HepG2 (cell line): ENCODE measurements around the gene LYSET. TPM values are rescaled to one million over a fixed set of nuclear protein-coding genes. Genes with fewer than 3 reads are reported as not detected.
A peak's percentile ranks its signal among the peaks of the same experiment; 100 is the strongest.

Source experiments
- CBX1 ChIP-seq: IDR thresholded peaks from one replicate; pipeline ENCODE4 v1.6.1; 2016; ENCODE audit warnings: antibody characterized with exemption, low read depth
- FOSL1 ChIP-seq: sonication (generic); formaldehyde crosslinking; IDR thresholded peaks from 2 replicates; pipeline ENCODE4 v1.9.0; 2021; ENCODE audit warnings: missing genetic modification reagents, borderline replicate concordance
- GATAD1 ChIP-seq: IDR thresholded peaks from 2 replicates; pipeline ENCODE4 v1.6.1; 2016; ENCODE audit warnings: missing genetic modification reagents, missing compliant biosample characterization
- HCFC1 ChIP-seq: fragments of 150-350 bp; IDR thresholded peaks from 2 replicates; pipeline ENCODE4 v1.6.1; 2014; ENCODE audit warnings: low read depth, low read length
- HNRNPL ChIP-seq: fragments of 200-400 bp; formaldehyde crosslinking; IDR thresholded peaks from 2 replicates; pipeline ENCODE4 v1.6.1; 2017; ENCODE audit warnings: mild to moderate bottlenecking, low read depth, low read length
- IKZF1 ChIP-seq: fragments of 450-650 bp; IDR thresholded peaks from 2 replicates; pipeline ENCODE4 v1.7.1; 2016
- MED1 ChIP-seq: sonication (generic); formaldehyde crosslinking; IDR thresholded peaks from 2 replicates; pipeline ENCODE4 v1.4.0; 2020; ENCODE audit warnings: missing genetic modification reagents
- MEIS2 ChIP-seq: sonication (generic); formaldehyde crosslinking; IDR thresholded peaks from 2 replicates; pipeline ENCODE4 v1.9.0; 2021; ENCODE audit warnings: mild to moderate bottlenecking, missing genetic modification reagents
- MTA1 ChIP-seq: sonication (generic); formaldehyde crosslinking; IDR thresholded peaks from 2 replicates; pipeline ENCODE4 v1.4.0; 2020; ENCODE audit warnings: missing genetic modification reagents, mild to moderate bottlenecking, borderline replicate concordance
- NFE2L2 ChIP-seq: fragments of 150-350 bp; IDR thresholded peaks from 2 replicates; pipeline ENCODE4 v1.6.1; 2014; ENCODE audit warnings: low read length
- SRSF4 ChIP-seq: fragments of 200-400 bp; formaldehyde crosslinking; IDR thresholded peaks from one replicate; pipeline ENCODE4 v1.6.1; 2018; ENCODE audit warnings: mild to moderate bottlenecking, low read depth, low read length, moderate library complexity; ENCODE audit not compliant: poor library complexity, severe bottlenecking
- TOPORS ChIP-seq: sonication (generic); formaldehyde crosslinking; IDR thresholded peaks from 2 replicates; pipeline ENCODE4 v1.8.0; 2023; ENCODE audit warnings: mild to moderate bottlenecking, missing genetic modification reagents
- ZFP36 ChIP-seq: fragments of 150-350 bp; IDR thresholded peaks from 2 replicates; pipeline ENCODE4 v1.6.1; 2018; ENCODE audit warnings: borderline replicate concordance, low read length, low read depth; ENCODE audit not compliant: partially characterized antibody
- ZNF101 ChIP-seq: sonication (generic); formaldehyde crosslinking; IDR thresholded peaks from 2 replicates; pipeline ENCODE4 v1.4.0; 2020; ENCODE audit warnings: mild to moderate bottlenecking, low read depth, missing genetic modification reagents, borderline replicate concordance
- ZNF235 ChIP-seq: sonication (generic); formaldehyde crosslinking; IDR thresholded peaks from 2 replicates; pipeline ENCODE4 v1.8.1; 2023; ENCODE audit warnings: mild to moderate bottlenecking, missing genetic modification reagents, borderline replicate concordance
- ZNF251 ChIP-seq: sonication (generic); formaldehyde crosslinking; IDR thresholded peaks from 2 replicates; pipeline ENCODE4 v1.9.0; 2021; ENCODE audit warnings: mild to moderate bottlenecking, missing genetic modification reagents
- ZNF263 ChIP-seq: sonication (generic); formaldehyde crosslinking; IDR thresholded peaks from 2 replicates; pipeline ENCODE4 v1.4.0; 2020; ENCODE audit warnings: missing genetic modification reagents
- ZNF329 ChIP-seq: sonication (generic); formaldehyde crosslinking; IDR thresholded peaks from 2 replicates; pipeline ENCODE4 v1.9.0; 2021; ENCODE audit warnings: low read depth, mild to moderate bottlenecking, missing genetic modification reagents
- ZNF572 ChIP-seq: sonication (generic); formaldehyde crosslinking; IDR thresholded peaks from 2 replicates; pipeline ENCODE4 v1.5.1; 2020; ENCODE audit warnings: mild to moderate bottlenecking, missing genetic modification reagents
- ZNF781 ChIP-seq: sonication (generic); formaldehyde crosslinking; IDR thresholded peaks from 2 replicates; pipeline ENCODE4 v1.5.1; 2020; ENCODE audit warnings: borderline replicate concordance, mild to moderate bottlenecking, missing genetic modification reagents; ENCODE audit errors: not compliant biosample characterization
- ZSCAN20 ChIP-seq: sonication (generic); formaldehyde crosslinking; IDR thresholded peaks from 2 replicates; pipeline ENCODE4 v1.4.0; 2020; ENCODE audit warnings: missing genetic modification reagents, mild to moderate bottlenecking, borderline replicate concordance
- polyA plus RNA-seq, 8 experiments: library from polyadenylated mRNA; depleted of rRNA in 3 of 8; stranded (reverse) in 7 of 8; unstranded in 1 of 8; fragments of >200 nt; fragmentation: Illumina TruSeq in 4 of 8; extraction: Trizol in 4 of 8; gene quantifications; 2 replicates each; pipeline versions ENCODE4 v1.2.1 to v1.2.3, GENCODE V29; 2011 to 2016; ENCODE audit warnings: low read depth in 4 of 8, missing spikeins in 1 of 8, mixed read lengths in 1 of 8; ENCODE audit not compliant: insufficient read depth in 1 of 8
- total RNA-seq, 5 experiments: library from RNA; depleted of rRNA; stranded (reverse); fragments of >200 nt; fragmentation: Illumina TruSeq; extraction: Trizol; gene quantifications; 2 replicates each; pipeline ENCODE4 v1.2.3, GENCODE V29; 2016; ENCODE audit warnings: low read depth in 1 of 5
- TF ChIP-seq, protein P1 (sequence below): sonication (generic); formaldehyde crosslinking; IDR thresholded peaks from 2 replicates; pipeline ENCODE4 v1.5.0; 2020; ENCODE audit warnings: missing genetic modification reagents, mild to moderate bottlenecking, borderline replicate concordance
- TF ChIP-seq, protein P2 (sequence below): sonication (generic); formaldehyde crosslinking; IDR thresholded peaks from 2 replicates; pipeline ENCODE4 v1.8.1; 2023; ENCODE audit warnings: mild to moderate bottlenecking, missing genetic modification reagents, borderline replicate concordance
- TF ChIP-seq, protein P3 (sequence below): sonication (generic); formaldehyde crosslinking; IDR thresholded peaks from 2 replicates; pipeline ENCODE4 v1.4.0; 2020; ENCODE audit warnings: mild to moderate bottlenecking, missing genetic modification reagents
- TF ChIP-seq, protein P4 (sequence below): sonication (generic); formaldehyde crosslinking; IDR thresholded peaks from 2 replicates; pipeline ENCODE4 v1.5.0; 2020; ENCODE audit warnings: mild to moderate bottlenecking, missing genetic modification reagents
- TF ChIP-seq, protein P5 (sequence below): sonication (generic); formaldehyde crosslinking; IDR thresholded peaks from 2 replicates; pipeline ENCODE4 v1.9.0; 2022; ENCODE audit warnings: low read depth, missing genetic modification reagents

LYSET gene
- total and polyA plus RNA-seq, 2 of the 13 experiments (the other 11 are each of a cell fraction or from before 2014, with no cell fraction given): 19.1 to 36.6 TPM

DNA sequence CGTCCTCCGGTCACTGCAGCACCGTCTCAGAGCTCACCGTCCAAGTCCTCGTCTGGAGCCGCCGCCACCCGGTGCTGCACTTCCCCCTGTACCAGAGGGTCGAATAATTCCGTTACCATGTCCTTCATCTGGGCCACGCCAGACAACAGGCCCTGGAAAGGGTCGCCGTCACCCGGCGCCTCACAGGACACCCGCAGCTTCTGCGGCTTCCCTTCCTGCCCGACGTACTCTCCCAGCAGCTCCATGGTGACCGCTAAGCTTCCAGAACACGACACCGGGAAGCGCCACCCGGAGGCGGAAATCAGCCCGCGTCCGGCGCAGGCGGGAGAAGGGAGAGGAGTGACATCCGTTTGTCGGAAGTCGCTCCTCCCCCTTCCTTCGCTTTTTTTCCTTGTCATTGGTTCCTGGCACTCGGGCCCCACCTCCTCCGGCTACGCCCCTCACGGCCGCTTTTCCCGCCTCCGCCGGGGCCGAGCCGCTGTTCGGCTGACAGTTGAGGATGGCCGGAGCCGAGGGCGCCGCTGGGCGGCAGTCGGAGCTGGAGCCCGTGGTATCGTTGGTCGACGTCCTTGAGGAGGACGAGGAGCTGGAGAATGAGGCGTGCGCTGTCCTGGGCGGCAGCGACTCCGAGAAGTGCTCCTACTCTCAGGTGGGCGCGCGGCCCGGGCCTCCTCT is 21.8 kb downstream of the LYSET start, which contains the start of the genes GON7 and UBR7 (continued):
- TF ChIP-seq, protein P1, sequence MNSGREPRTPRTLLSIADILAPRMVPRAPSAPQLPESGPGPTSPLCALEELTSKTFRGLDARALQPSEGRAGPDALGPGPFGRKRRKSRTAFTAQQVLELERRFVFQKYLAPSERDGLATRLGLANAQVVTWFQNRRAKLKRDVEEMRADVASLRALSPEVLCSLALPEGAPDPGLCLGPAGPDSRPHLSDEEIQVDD (CRISPR knock-in tag): no peak
- 0 out of 2 replicates have a peak, but pooled peaks have one; percentile 29 for TF ChIP-seq MTA1
- TF ChIP-seq ZNF263: peak; percentile 95
- no peak for TF ChIP-seq HNRNPL
- TF ChIP-seq, protein P2, sequence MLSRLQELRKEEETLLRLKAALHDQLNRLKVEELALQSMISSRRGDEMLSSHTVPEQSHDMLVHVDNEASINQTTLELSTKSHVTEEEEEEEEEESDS (CRISPR knock-in tag): no peak; the same call in 1 of the 2 replicates
- peak; percentile 64; the same call in 1 of the 2 replicates for TF ChIP-seq TOPORS (CRISPR knock-in tag)
- peak; percentile 71; the same call in 1 of the 2 replicates for TF ChIP-seq MEIS2 (CRISPR knock-in tag)
- TF ChIP-seq CBX1: no peak
- TF ChIP-seq GATAD1 (CRISPR knock-in tag): peak; percentile 92
- TF ChIP-seq, protein P3, sequence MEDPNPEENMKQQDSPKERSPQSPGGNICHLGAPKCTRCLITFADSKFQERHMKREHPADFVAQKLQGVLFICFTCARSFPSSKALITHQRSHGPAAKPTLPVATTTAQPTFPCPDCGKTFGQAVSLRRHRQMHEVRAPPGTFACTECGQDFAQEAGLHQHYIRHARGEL (CRISPR knock-in tag): no peak
- no peak for TF ChIP-seq ZNF235 (CRISPR knock-in tag)
- TF ChIP-seq MED1 (CRISPR knock-in tag): no peak; the same call in none of the 2 replicates
- peak; percentile 69; the same call in 1 of the 2 replicates for TF ChIP-seq ZNF329 (CRISPR knock-in tag)
- no peak for TF ChIP-seq ZNF781 (CRISPR knock-in tag)
- no peak for TF ChIP-seq ZNF101 (CRISPR knock-in tag)
- no peak for TF ChIP-seq SRSF4
- TF ChIP-seq ZNF251: no peak
- TF ChIP-seq ZSCAN20 (CRISPR knock-in tag): no peak
- TF ChIP-seq, protein P4, sequence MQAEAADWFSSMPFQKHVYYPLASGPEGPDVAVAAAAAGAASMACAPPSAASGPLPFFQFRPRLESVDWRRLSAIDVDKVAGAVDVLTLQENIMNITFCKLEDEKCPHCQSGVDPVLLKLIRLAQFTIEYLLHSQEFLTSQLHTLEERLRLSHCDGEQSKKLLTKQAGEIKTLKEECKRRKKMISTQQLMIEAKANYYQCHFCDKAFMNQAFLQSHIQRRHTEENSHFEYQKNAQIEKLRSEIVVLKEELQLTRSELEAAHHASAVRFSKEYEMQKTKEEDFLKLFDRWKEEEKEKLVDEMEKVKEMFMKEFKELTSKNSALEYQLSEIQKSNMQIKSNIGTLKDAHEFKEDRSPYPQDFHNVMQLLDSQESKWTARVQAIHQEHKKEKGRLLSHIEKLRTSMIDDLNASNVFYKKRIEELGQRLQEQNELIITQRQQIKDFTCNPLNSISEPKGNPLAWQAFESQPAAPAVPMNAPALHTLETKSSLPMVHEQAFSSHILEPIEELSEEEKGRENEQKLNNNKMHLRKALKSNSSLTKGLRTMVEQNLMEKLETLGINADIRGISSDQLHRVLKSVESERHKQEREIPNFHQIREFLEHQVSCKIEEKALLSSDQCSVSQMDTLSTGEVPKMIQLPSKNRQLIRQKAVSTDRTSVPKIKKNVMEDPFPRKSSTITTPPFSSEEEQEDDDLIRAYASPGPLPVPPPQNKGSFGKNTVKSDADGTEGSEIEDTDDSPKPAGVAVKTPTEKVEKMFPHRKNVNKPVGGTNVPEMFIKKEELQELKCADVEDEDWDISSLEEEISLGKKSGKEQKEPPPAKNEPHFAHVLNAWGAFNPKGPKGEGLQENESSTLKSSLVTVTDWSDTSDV (CRISPR knock-in tag): no peak
- no peak for TF ChIP-seq ZFP36
- TF ChIP-seq ZNF572 (CRISPR knock-in tag): no peak
- no peak for TF ChIP-seq IKZF1
- TF ChIP-seq NFE2L2: no peak
- no peak for TF ChIP-seq FOSL1
- peak; percentile 46; the same call in 1 of the 2 replicates for TF ChIP-seq HCFC1
- TF ChIP-seq, protein P5, sequence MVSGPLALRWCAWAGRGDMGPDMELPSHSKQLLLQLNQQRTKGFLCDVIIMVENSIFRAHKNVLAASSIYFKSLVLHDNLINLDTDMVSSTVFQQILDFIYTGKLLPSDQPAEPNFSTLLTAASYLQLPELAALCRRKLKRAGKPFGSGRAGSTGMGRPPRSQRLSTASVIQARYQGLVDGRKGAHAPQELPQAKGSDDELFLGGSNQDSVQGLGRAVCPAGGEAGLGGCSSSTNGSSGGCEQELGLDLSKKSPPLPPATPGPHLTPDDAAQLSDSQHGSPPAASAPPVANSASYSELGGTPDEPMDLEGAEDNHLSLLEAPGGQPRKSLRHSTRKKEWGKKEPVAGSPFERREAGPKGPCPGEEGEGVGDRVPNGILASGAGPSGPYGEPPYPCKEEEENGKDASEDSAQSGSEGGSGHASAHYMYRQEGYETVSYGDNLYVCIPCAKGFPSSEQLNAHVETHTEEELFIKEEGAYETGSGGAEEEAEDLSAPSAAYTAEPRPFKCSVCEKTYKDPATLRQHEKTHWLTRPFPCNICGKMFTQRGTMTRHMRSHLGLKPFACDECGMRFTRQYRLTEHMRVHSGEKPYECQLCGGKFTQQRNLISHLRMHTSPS (CRISPR knock-in tag): no peak; the same call in 1 of the 2 replicates
